GM19240 (cell line): ENCODE measurements around the gene PIM1.
A peak's percentile ranks its signal among the peaks of the same experiment; 100 is the strongest.
"Not testable (repeated sequence)": the region's sequence is repeated elsewhere in the genome, so short reads cannot be mapped to it uniquely, and the experiment has no call there.

Source experiments
- DNase-seq: peaks from one replicate; pipeline ENCODE4 v3.0.0; 2011; ENCODE audit warnings: low spot score; ENCODE audit not compliant: insufficient read length

The PIM1 gene

GRCh38 chr6:37170273-37171200 lies 585 bp downstream of the PIM1 start:
- no peak for DNase-seq

- no peak for DNase-seq
These were observed 1.4 kb downstream of the PIM1 start for GRCh38 chr6:37171201-37171969.

GRCh38 chr6:37171970-37172812 lies 2.2 kb downstream of the PIM1 start:
- peak; percentile 51 for DNase-seq

- DNase-seq: no peak
These were observed 3.0 kb downstream of the PIM1 start for GRCh38 chr6:37172912-37173492.

GRCh38 chr6:37173493-37174195 lies 3.7 kb downstream of the PIM1 start:
- DNase-seq: no peak

GRCh38 chr6:37174196-37174514 lies 4.2 kb downstream of the PIM1 start:
- no peak for DNase-seq

GRCh38 chr6:37174515-37175331 lies 4.8 kb downstream of the PIM1 start:
- DNase-seq: no peak

- DNase-seq: no peak
These were observed 5.6 kb downstream of the PIM1 start for GRCh38 chr6:37175332-37176267.

GRCh38 chr6:37176268-37177076 lies 6.5 kb downstream of the PIM1 start:
- no peak for DNase-seq

GRCh38 chr6:37177077-37177934 lies 7.4 kb downstream of the PIM1 start:
- DNase-seq: no peak

GRCh38 chr6:37177935-37178517 lies 8.1 kb downstream of the PIM1 start:
- no peak for DNase-seq

- no peak for DNase-seq
These were observed 10.1 kb downstream of the PIM1 start for GRCh38 chr6:37180075-37180474.

- DNase-seq: not testable (repeated sequence)
These were observed 10.7 kb downstream of the PIM1 start for GRCh38 chr6:37180610-37181009.

- DNase-seq: no peak
These were observed 13.0 kb downstream of the PIM1 start for GRCh38 chr6:37182736-37183590.

GRCh38 chr6:37185949-37186720 lies 16.2 kb downstream of the PIM1 start:
- DNase-seq: not testable (repeated sequence)
